Measurements from ENCODE around the gene TBC1D16.
A peak's percentile ranks its signal among the peaks of the same experiment; 100 is the strongest.

TBC1D16 gene

GRCh38 chr17:79986411-79987186 is 49.1 kb downstream of the TBC1D16 start:
- DNase-seq, result no peak

GRCh38 chr17:79985943-79986391 is 49.7 kb downstream of the TBC1D16 start:
- DNase-seq, result no peak

GRCh38 chr17:79985361-79985942 is 50.2 kb downstream of the TBC1D16 start:
- no peak for DNase-seq

GRCh38 chr17:79984877-79985276 is 50.8 kb downstream of the TBC1D16 start:
- no peak for DNase-seq

GRCh38 chr17:79984045-79984840 is 51.4 kb downstream of the TBC1D16 start:
- no peak for DNase-seq

GRCh38 chr17:79983456-79983855 is 52.2 kb downstream of the TBC1D16 start:
- no peak for DNase-seq

- no peak for DNase-seq
Observed at GRCh38 chr17:79982986-79983385, 52.7 kb downstream of the TBC1D16 start.

GRCh38 chr17:79981661-79982101 is 54.0 kb downstream of the TBC1D16 start:
- DNase-seq, result no peak

GRCh38 chr17:79981090-79981489 is 54.6 kb downstream of the TBC1D16 start:
- no peak for DNase-seq

GRCh38 chr17:79980246-79981043 is 55.2 kb downstream of the TBC1D16 start:
- DNase-seq, result no peak

GRCh38 chr17:79979816-79980215 is 55.9 kb downstream of the TBC1D16 start:
- no peak for DNase-seq

- no peak for DNase-seq
Observed at GRCh38 chr17:79979221-79979741, 56.4 kb downstream of the TBC1D16 start.

- no peak for DNase-seq
Observed at GRCh38 chr17:79978548-79978855, 57.2 kb downstream of the TBC1D16 start.

GRCh38 chr17:79977708-79978547 is 57.7 kb downstream of the TBC1D16 start:
- no peak for DNase-seq

- DNase-seq, result no peak
Observed at GRCh38 chr17:79977161-79977631, 58.5 kb downstream of the TBC1D16 start.

- no peak for DNase-seq
Observed at GRCh38 chr17:79976451-79976850, 59.2 kb downstream of the TBC1D16 start.

GRCh38 chr17:79975498-79976134 is 60.1 kb downstream of the TBC1D16 start:
- no peak for DNase-seq

GRCh38 chr17:79974566-79975497 is 60.8 kb downstream of the TBC1D16 start:
- DNase-seq, result no peak

- DNase-seq, result no peak
Observed at GRCh38 chr17:79971651-79972050, 64.0 kb downstream of the TBC1D16 start.

GRCh38 chr17:79970576-79971068 is 65.0 kb downstream of the TBC1D16 start:
- DNase-seq, result peak in 1 of 2 donors; percentile 58

Data from bone marrow (tissue), 2 donors.